Measurements from ENCODE around the gene MYBPC3.
"Not testable (repeated sequence)": the region's sequence is repeated elsewhere in the genome, so short reads cannot be mapped to it uniquely, and the experiment has no call there.

Gene MYBPC3

GRCh38 chr11:47336595-47336994 lies 15.9 kb downstream of the MYBPC3 start:
- no peak for DNase-seq

GRCh38 chr11:47335733-47336132 lies 16.8 kb downstream of the MYBPC3 start:
- no peak for DNase-seq

- not testable (repeated sequence) for DNase-seq
Measured at GRCh38 chr11:47334699-47335411, 17.6 kb downstream of the MYBPC3 start.

- no peak for DNase-seq
Measured at GRCh38 chr11:47333886-47334443, 18.5 kb downstream of the MYBPC3 start.

GRCh38 chr11:47333526-47333845 lies 19.0 kb downstream of the MYBPC3 start:
- DNase-seq: no peak

- no peak for DNase-seq
Measured at GRCh38 chr11:47332791-47333525, 19.5 kb downstream of the MYBPC3 start.

GRCh38 chr11:47332303-47332711 lies 20.2 kb downstream of the MYBPC3 start:
- DNase-seq: no peak

GRCh38 chr11:47331454-47332302 lies 20.8 kb downstream of the MYBPC3 start:
- DNase-seq: no peak

- DNase-seq: no peak
Measured at GRCh38 chr11:47329987-47330931, 22.2 kb downstream of the MYBPC3 start.

GRCh38 chr11:47329431-47329986 lies 23.0 kb downstream of the MYBPC3 start:
- no peak for DNase-seq

- no peak for DNase-seq
Measured at GRCh38 chr11:47328449-47329390, 23.8 kb downstream of the MYBPC3 start.

GRCh38 chr11:47327949-47328348 lies 24.6 kb downstream of the MYBPC3 start:
- no peak for DNase-seq

- no peak for DNase-seq
Measured at GRCh38 chr11:47327025-47327424, 25.5 kb downstream of the MYBPC3 start.

- no peak for DNase-seq
Measured at GRCh38 chr11:47326198-47326597, 26.3 kb downstream of the MYBPC3 start.

GRCh38 chr11:47325271-47326041 lies 27.0 kb downstream of the MYBPC3 start:
- DNase-seq: no peak

GRCh38 chr11:47324520-47324919 lies 28.0 kb downstream of the MYBPC3 start:
- no peak for DNase-seq

GRCh38 chr11:47318166-47318565 lies 34.3 kb downstream of the MYBPC3 start:
- DNase-seq: no peak

- DNase-seq: no peak
Measured at GRCh38 chr11:47317064-47317828, 35.3 kb downstream of the MYBPC3 start.

GRCh38 chr11:47316501-47316900 lies 36.0 kb downstream of the MYBPC3 start:
- DNase-seq: not testable (repeated sequence)

Measured in activated CD4-positive, alpha-beta T cell treated with anti-CD3 and anti-CD28 coated beads, Interleukin-2, amount 50 U/mL, for 4 hours (primary cell).